Astrocyte (in vitro differentiated cells and primary cell): Measurements from ENCODE around the gene ODAPH. TPM values are rescaled to one million over a fixed set of nuclear protein-coding genes. Genes with fewer than 3 reads are reported as not detected.
"Not testable (repeated sequence)": the region's sequence is repeated elsewhere in the genome, so short reads cannot be mapped to it uniquely, and the experiment has no call there.

Experiments
- DNase-seq: peaks from one replicate; pipeline ENCODE4 v3.0.0-alpha.2; 2010; ENCODE audit warnings: low read depth
- FAIRE-seq: peaks from 2 replicates; lab custom pipeline; 2011; peaks lifted over from hg19 to GRCh38; lab: Jason Lieb, UNC
- H2AFZ ChIP-seq: 2 replicates; pipeline ENCODE4 v1.6.0; 2012; ENCODE audit warnings: low read depth, low read length, inconsistent platforms
- H3K27ac ChIP-seq: 2 replicates; pipeline ENCODE4 v1.5.1; 2011; ENCODE audit warnings: low read depth, low read length, inconsistent platforms
- H3K27me3 ChIP-seq: 2 replicates; pipeline ENCODE4 v1.6.0; 2011; ENCODE audit warnings: low read length, inconsistent platforms; ENCODE audit not compliant: insufficient read depth
- H3K36me3 ChIP-seq: 2 replicates; pipeline ENCODE4 v1.5.1; 2011; ENCODE audit warnings: low read length, inconsistent platforms; ENCODE audit not compliant: insufficient read depth
- H3K4me1 ChIP-seq: 2 replicates; pipeline ENCODE4 v1.5.1; 2011; ENCODE audit warnings: low read length, inconsistent platforms; ENCODE audit not compliant: insufficient read depth
- H3K4me2 ChIP-seq: 2 replicates; pipeline ENCODE4 v1.6.0; 2012; ENCODE audit warnings: low read length, inconsistent platforms
- H3K4me3 ChIP-seq: 2 replicates; pipeline ENCODE4 v1.5.1; 2011; ENCODE audit warnings: low read depth, mild to moderate bottlenecking, low read length, inconsistent platforms; ENCODE audit not compliant: insufficient read depth
- H3K79me2 ChIP-seq: 2 replicates; pipeline ENCODE4 v1.6.0; 2012; ENCODE audit warnings: mild to moderate bottlenecking, low read length, inconsistent platforms; ENCODE audit not compliant: insufficient read depth
- H3K9ac ChIP-seq: 2 replicates; pipeline ENCODE4 v1.6.0; 2012; ENCODE audit warnings: mild to moderate bottlenecking, low read length, inconsistent platforms
- H3K9me3 ChIP-seq: 2 replicates; pipeline ENCODE4 v1.5.1; 2012; ENCODE audit warnings: low read depth, mild to moderate bottlenecking, low read length, inconsistent platforms; ENCODE audit not compliant: insufficient read depth
- H4K20me1 ChIP-seq: 2 replicates; pipeline ENCODE4 v1.6.0; 2012; ENCODE audit warnings: low read length, inconsistent platforms; ENCODE audit not compliant: insufficient read depth
- H3K27ac Mint-ChIP-seq: one replicate; pipeline ENCODE4 v1.8.0; 2021; ENCODE audit warnings: mild to moderate bottlenecking, mixed read lengths; ENCODE audit not compliant: unreplicated experiment
- H3K27me3 Mint-ChIP-seq: one replicate; pipeline ENCODE4 v1.8.0; 2021; ENCODE audit warnings: low read depth, mixed read lengths; ENCODE audit not compliant: unreplicated experiment
- H3K36me3 Mint-ChIP-seq: one replicate; pipeline ENCODE4 v1.8.0; 2021; ENCODE audit warnings: low read depth, mixed read lengths; ENCODE audit not compliant: unreplicated experiment
- H3K4me1 Mint-ChIP-seq: one replicate; pipeline ENCODE4 v1.8.0; 2021; ENCODE audit warnings: low read depth, mixed read lengths; ENCODE audit not compliant: unreplicated experiment
- H3K4me3 Mint-ChIP-seq: one replicate; pipeline ENCODE4 v1.8.0; 2021; ENCODE audit warnings: mild to moderate bottlenecking, moderate library complexity, mixed read lengths; ENCODE audit not compliant: unreplicated experiment
- H3K9me3 Mint-ChIP-seq: one replicate; pipeline ENCODE4 v1.8.0; 2021; ENCODE audit warnings: mild to moderate bottlenecking, mixed read lengths; ENCODE audit not compliant: unreplicated experiment
- CTCF ChIP-seq: IDR thresholded peaks from 2 replicates; pipeline ENCODE4 v1.5.1; 2011; ENCODE audit warnings: low read depth, mild to moderate bottlenecking, inconsistent platforms, low read length, moderate library complexity; ENCODE audit not compliant: insufficient read depth
- EZH2 ChIP-seq: IDR thresholded peaks from 2 replicates; pipeline ENCODE4 v1.6.1; 2012; ENCODE audit warnings: mild to moderate bottlenecking, low read length, inconsistent platforms; ENCODE audit not compliant: insufficient read depth
- total RNA-seq: library from RNA; stranded (reverse); gene quantifications from 2 replicates; pipeline ENCODE4 v1.2.1, GENCODE V29; 2021

ODAPH gene
- total RNA-seq, 1 donor from 2014 or later = 55.3 TPM

- H3K4me1 Mint-ChIP-seq = peaks cover 10% of the 10 kb centered on the region
- Histone ChIP-seq H3K4me1 (peaks cover 21% of the 10 kb centered on the region), H4K20me1 (peaks cover 14% of the 10 kb centered on the region), H3K27ac (no peak overlapping the region), H3K79me2 (peaks cover 47% of the 10 kb centered on the region), H3K27me3 (no peaks in the 10 kb centered on the region), H3K9me3 (no peaks in the 10 kb centered on the region), H3K4me3 (no peak overlapping the region), H3K9ac (no peak overlapping the region), H3K36me3 (peaks cover 8% of the 10 kb centered on the region), H2AFZ (no peak overlapping the region), H3K4me2 (no peak overlapping the region)
- H3K27ac Mint-ChIP-seq = no peak overlapping the region
- H3K27me3 Mint-ChIP-seq = no peaks in the 10 kb centered on the region
- no peak for DNase-seq
- peaks cover 4% of the 10 kb centered on the region for H3K36me3 Mint-ChIP-seq
- no peak for TF ChIP-seq CTCF
- TF ChIP-seq EZH2 = no peak
- H3K4me3 Mint-ChIP-seq = no peak overlapping the region
- no peak for FAIRE-seq
- H3K9me3 Mint-ChIP-seq = no peaks in the 10 kb centered on the region
Observed at GRCh38 chr4:75516144-75516543, 39.7 kb upstream of the ODAPH start.

GRCh38 chr4:75519452-75519851 lies 36.4 kb upstream of the ODAPH start:
- H3K4me2 ChIP-seq, H3K9me3 Mint-ChIP-seq, H3K9me3 ChIP-seq, H3K4me3 Mint-ChIP-seq, H3K27ac ChIP-seq, H3K36me3 Mint-ChIP-seq, H3K27me3 Mint-ChIP-seq, H3K4me3 ChIP-seq, H2AFZ ChIP-seq, H3K4me1 ChIP-seq, H4K20me1 ChIP-seq, FAIRE-seq, H3K27me3 ChIP-seq, DNase-seq, H3K4me1 Mint-ChIP-seq, H3K9ac ChIP-seq, H3K27ac Mint-ChIP-seq: not testable (repeated sequence)
- Histone ChIP-seq H3K36me3 (peaks cover 21% of the 10 kb centered on the region), H3K79me2 (peaks cover 17% of the 10 kb centered on the region)

GRCh38 chr4:75525086-75525485 lies 30.8 kb upstream of the ODAPH start:
- Mint-ChIP-seq H3K36me3 (no peaks in the 10 kb centered on the region), H3K27ac (no peak overlapping the region), H3K4me3 (no peak overlapping the region), H3K27me3 (no peaks in the 10 kb centered on the region), H3K9me3 (no peaks in the 10 kb centered on the region), H3K4me1 (no peaks in the 10 kb centered on the region)
- Histone ChIP-seq H3K9ac (no peak overlapping the region), H3K27ac (no peak overlapping the region), H2AFZ (no peak overlapping the region), H3K79me2 (peaks cover 4% of the 10 kb centered on the region), H3K4me1 (no peaks in the 10 kb centered on the region), H3K27me3 (no peaks in the 10 kb centered on the region), H3K4me2 (no peak overlapping the region), H3K9me3 (no peaks in the 10 kb centered on the region), H4K20me1 (no peaks in the 10 kb centered on the region), H3K36me3 (peaks cover 18% of the 10 kb centered on the region), H3K4me3 (no peak overlapping the region)
- no peak for TF ChIP-seq CTCF
- no peak for TF ChIP-seq EZH2
- no peak for DNase-seq
- no peak for FAIRE-seq
